Measurements from ENCODE around the gene AURKA. TPM values are rescaled to one million over a fixed set of nuclear protein-coding genes. Genes with fewer than 3 reads are reported as not detected.

AURKA gene
- total RNA-seq (4.9 and 27.7 TPM in 2 replicates), polyA plus RNA-seq (32.7 and 89.3 TPM in 2 replicates), polyA minus RNA-seq (ENCODE audit: low replicate concordance) (5.4 and 24.1 TPM in 2 replicates)
- 20.4 and 60.3 TPM in 2 replicates for polyA plus RNA-seq (2012)

- Histone ChIP-seq H3K4me3 (replicated peaks in 1 of 4; ENCODE audit: control extremely low read depth in 1 of 4, insufficient read depth in 1 of 4, low read depth in 3 of 4, low read length in 4 of 4) (peak within 1 kb of the TSS; percentile 73 to 99 (median 93)), H3K4me1 (ENCODE audit: control insufficient read depth, extremely low read depth, insufficient read depth, low read length) (peaks cover 5% of the 10 kb centered on the region), H3K27ac (ENCODE audit: insufficient read depth, low read length) (peak within 1 kb of the TSS; percentile 92), H3K79me2 (ENCODE audit: control insufficient read depth, insufficient read depth, low read length) (peaks cover 75% of the 10 kb centered on the region), H3K4me2 (ENCODE audit: extremely low read depth, insufficient read depth, low read length) (peak within 1 kb of the TSS; percentile 95), H3K9me3 (ENCODE audit: control insufficient read depth, insufficient read depth, low read depth, low read length) (no peaks in the 10 kb centered on the region), H3K9ac (ENCODE audit: insufficient read depth, low read length) (peak within 1 kb of the TSS; percentile 85), H4K20me1 (ENCODE audit: control insufficient read depth, extremely low read depth, insufficient read depth, low read length) (no peaks in the 10 kb centered on the region), H3K36me3 (ENCODE audit: control insufficient read depth, insufficient read depth, low read length) (peaks cover 13% of the 10 kb centered on the region), H2AFZ (ENCODE audit: low read length) (peak within 1 kb of the TSS; percentile 92), H3K27me3 (ENCODE audit: control insufficient read depth, insufficient read depth, low read length) (no peaks in the 10 kb centered on the region)
- TF ChIP-seq CTCF (conservative IDR thresholded peaks at IDR 0.05 in 1 of 2, IDR thresholded peaks at IDR 0.05 in 1 of 2; ENCODE audit: low read depth in 1 of 2, low read length in 2 of 2) (no peak), EZH2 (IDR thresholded peaks at IDR 0.05; ENCODE audit: low read length, missing control alignments) (no peak)
- peak; percentile 100 for DNase-seq (ENCODE audit: low read depth in 2 of 2)
Observed at GRCh38 chr20:56392132-56392880, at the start of gene AURKA, which contains the start of gene CSTF1. Gene AURKA (minus strand): TSS chr20:56392215. CDS start chr20:56388197, 4,018 bp downstream. Gene CSTF1 (plus strand): TSS chr20:56392645. CDS start chr20:56395553, 2,908 bp downstream.

- H3K27me3 ChIP-seq (ENCODE audit: control insufficient read depth, insufficient read depth, low read length): no peaks in the 10 kb centered on the region
- peak overlapping the region; percentile 96 for H3K27ac ChIP-seq (ENCODE audit: insufficient read depth, low read length)
- no peaks in the 10 kb centered on the region for H3K9me3 ChIP-seq (ENCODE audit: control insufficient read depth, insufficient read depth, low read depth, low read length)
- TF ChIP-seq CTCF (conservative IDR thresholded peaks at IDR 0.05 in 1 of 2, IDR thresholded peaks at IDR 0.05 in 1 of 2; ENCODE audit: low read depth in 1 of 2, low read length in 2 of 2) (no peak), EZH2 (IDR thresholded peaks at IDR 0.05; ENCODE audit: low read length, missing control alignments) (no peak)
- no peaks in the 10 kb centered on the region for H4K20me1 ChIP-seq (ENCODE audit: control insufficient read depth, extremely low read depth, insufficient read depth, low read length)
- no peak overlapping the region for H3K4me3 ChIP-seq (replicated peaks in 1 of 4; ENCODE audit: control extremely low read depth in 1 of 4, insufficient read depth in 1 of 4, low read depth in 3 of 4, low read length in 4 of 4)
- H3K79me2 ChIP-seq (ENCODE audit: control insufficient read depth, insufficient read depth, low read length): peaks cover 12% of the 10 kb centered on the region
- peaks cover 10% of the 10 kb centered on the region for H3K36me3 ChIP-seq (ENCODE audit: control insufficient read depth, insufficient read depth, low read length)
- H3K4me2 ChIP-seq (ENCODE audit: extremely low read depth, insufficient read depth, low read length): no peak overlapping the region
- no peak overlapping the region for H2AFZ ChIP-seq (ENCODE audit: low read length)
- peaks cover 43% of the 10 kb centered on the region for H3K4me1 ChIP-seq (ENCODE audit: control insufficient read depth, extremely low read depth, insufficient read depth, low read length)
- H3K9ac ChIP-seq (ENCODE audit: insufficient read depth, low read length): no peak overlapping the region
- DNase-seq (ENCODE audit: low read depth in 2 of 2): peak in 1 of 2 donors; percentile 40
Observed at GRCh38 chr20:56440346-56441007, 48.5 kb upstream of the AURKA start.

- H3K36me3 ChIP-seq (ENCODE audit: control insufficient read depth, insufficient read depth, low read length): peaks cover 8% of the 10 kb centered on the region
- DNase-seq (ENCODE audit: low read depth in 2 of 2): peak; percentile 93 to 100
- no peak for TF ChIP-seq EZH2 (IDR thresholded peaks at IDR 0.05; ENCODE audit: low read length, missing control alignments)
- TF ChIP-seq CTCF (conservative IDR thresholded peaks at IDR 0.05 in 1 of 2, IDR thresholded peaks at IDR 0.05 in 1 of 2; ENCODE audit: low read depth in 1 of 2, low read length in 2 of 2): no peak
- H3K4me2 ChIP-seq (ENCODE audit: extremely low read depth, insufficient read depth, low read length): peak overlapping the region; percentile 15
- no peaks in the 10 kb centered on the region for H4K20me1 ChIP-seq (ENCODE audit: control insufficient read depth, extremely low read depth, insufficient read depth, low read length)
- no peak overlapping the region for H2AFZ ChIP-seq (ENCODE audit: low read length)
- no peak overlapping the region for H3K4me3 ChIP-seq (replicated peaks in 1 of 4; ENCODE audit: control extremely low read depth in 1 of 4, insufficient read depth in 1 of 4, low read depth in 3 of 4, low read length in 4 of 4)
- H3K9ac ChIP-seq (ENCODE audit: insufficient read depth, low read length): no peak overlapping the region
- peaks cover 45% of the 10 kb centered on the region for H3K4me1 ChIP-seq (ENCODE audit: control insufficient read depth, extremely low read depth, insufficient read depth, low read length)
- H3K9me3 ChIP-seq (ENCODE audit: control insufficient read depth, insufficient read depth, low read depth, low read length): no peaks in the 10 kb centered on the region
- H3K27ac ChIP-seq (ENCODE audit: insufficient read depth, low read length): peak overlapping the region; percentile 96
- H3K27me3 ChIP-seq (ENCODE audit: control insufficient read depth, insufficient read depth, low read length): no peaks in the 10 kb centered on the region
- H3K79me2 ChIP-seq (ENCODE audit: control insufficient read depth, insufficient read depth, low read length): peaks cover 18% of the 10 kb centered on the region
Observed at GRCh38 chr20:56439771-56440291, 47.8 kb upstream of the AURKA start.

Data from fibroblast of lung (primary cell).